ENCODE measurements around the gene NAV2.

DNA sequence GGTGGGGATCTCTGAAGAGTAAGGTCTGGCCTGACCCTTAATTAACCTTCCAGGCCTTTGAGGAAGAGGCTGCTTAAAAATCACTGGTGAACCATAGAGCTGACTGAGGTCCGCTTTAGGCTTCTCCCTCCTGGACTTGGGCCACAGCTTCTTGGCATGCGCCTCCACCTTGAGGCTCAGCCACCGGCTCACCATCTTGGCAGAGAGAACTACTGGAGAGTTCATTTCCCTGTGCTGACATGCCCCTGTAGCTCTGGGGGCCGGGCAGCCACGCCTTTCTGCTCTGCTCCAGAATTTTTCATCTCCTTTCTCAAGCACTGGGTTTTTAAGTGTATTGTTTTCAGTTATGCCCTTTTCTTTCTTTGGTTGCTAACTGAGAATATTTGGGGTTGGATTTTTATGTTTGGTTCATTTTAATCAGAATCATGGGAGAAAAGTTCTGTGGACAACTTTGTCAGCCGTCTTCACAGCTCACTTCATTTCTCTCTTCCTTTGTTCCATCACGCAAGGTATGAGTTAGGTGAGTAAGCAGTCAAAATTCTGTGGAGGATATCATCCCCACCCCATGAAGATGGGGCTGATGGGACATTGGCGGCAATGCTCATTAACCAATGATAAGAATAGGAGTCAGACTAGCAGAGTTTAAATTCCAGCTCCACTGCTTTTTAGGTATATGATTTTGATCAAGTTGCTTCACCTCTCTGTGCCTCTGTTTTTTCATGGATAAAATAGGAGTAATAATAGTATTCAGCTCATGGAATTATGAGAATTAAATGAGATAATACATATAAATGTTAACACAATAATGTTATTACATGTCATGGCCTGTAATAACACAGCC lies 343.7 kb downstream of the NAV2 start:
- TF ChIP-seq, protein P1, sequence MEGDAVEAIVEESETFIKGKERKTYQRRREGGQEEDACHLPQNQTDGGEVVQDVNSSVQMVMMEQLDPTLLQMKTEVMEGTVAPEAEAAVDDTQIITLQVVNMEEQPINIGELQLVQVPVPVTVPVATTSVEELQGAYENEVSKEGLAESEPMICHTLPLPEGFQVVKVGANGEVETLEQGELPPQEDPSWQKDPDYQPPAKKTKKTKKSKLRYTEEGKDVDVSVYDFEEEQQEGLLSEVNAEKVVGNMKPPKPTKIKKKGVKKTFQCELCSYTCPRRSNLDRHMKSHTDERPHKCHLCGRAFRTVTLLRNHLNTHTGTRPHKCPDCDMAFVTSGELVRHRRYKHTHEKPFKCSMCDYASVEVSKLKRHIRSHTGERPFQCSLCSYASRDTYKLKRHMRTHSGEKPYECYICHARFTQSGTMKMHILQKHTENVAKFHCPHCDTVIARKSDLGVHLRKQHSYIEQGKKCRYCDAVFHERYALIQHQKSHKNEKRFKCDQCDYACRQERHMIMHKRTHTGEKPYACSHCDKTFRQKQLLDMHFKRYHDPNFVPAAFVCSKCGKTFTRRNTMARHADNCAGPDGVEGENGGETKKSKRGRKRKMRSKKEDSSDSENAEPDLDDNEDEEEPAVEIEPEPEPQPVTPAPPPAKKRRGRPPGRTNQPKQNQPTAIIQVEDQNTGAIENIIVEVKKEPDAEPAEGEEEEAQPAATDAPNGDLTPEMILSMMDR (optimal IDR thresholded peaks at IDR 0.05 in 1 of 3, IDR thresholded peaks at IDR 0.05 in 1 of 3, conservative IDR thresholded peaks at IDR 0.05 in 1 of 3; ENCODE audit: extremely low read depth in 1 of 3, insufficient read depth in 2 of 3, low read length in 3 of 3): no peak
- no peak for TF ChIP-seq EZH2 (IDR thresholded peaks at IDR 0.05; ENCODE audit: low read length)
